Measurements from ENCODE around the gene SRPK1.

The SRPK1 gene

GRCh38 chr6:35850208-35850607, 70.7 kb downstream of the SRPK1 start:
- Histone ChIP-seq H4K20me1 (ENCODE audit: control insufficient read depth, insufficient read depth, low read depth, low read length) (no peaks in the 10 kb centered on the region), H3K4me1 (ENCODE audit: control insufficient read depth, low read length) (no peaks in the 10 kb centered on the region), H3K4me2 (ENCODE audit: low read length) (no peak overlapping the region), H3K36me3 (ENCODE audit: control insufficient read depth, low read length) (peaks cover 91% of the 10 kb centered on the region), H3K4me3 (ENCODE audit: low read length) (no peak overlapping the region), H3K9me3 (ENCODE audit: control insufficient read depth, insufficient read depth, low read length) (no peaks in the 10 kb centered on the region), H3F3A (ENCODE audit: control insufficient read depth, insufficient read depth) (no peaks in the 10 kb centered on the region), H3K27ac (ENCODE audit: low read depth, low read length) (no peak overlapping the region), H3K79me2 (ENCODE audit: control insufficient read depth, low read length) (0 out of 2 replicates have a peak, but pooled peaks cover 6% of the 10 kb centered on the region), H3K9me2 (replicated peaks; ENCODE audit: control insufficient read depth, low read length) (no peaks in the 10 kb centered on the region), H3K27me3 (ENCODE audit: control insufficient read depth, low read length) (no peaks in the 10 kb centered on the region)
- TF ChIP-seq EZH2phosphoT487 (IDR thresholded peaks at IDR 0.05; ENCODE audit: borderline replicate concordance, low read length) (no peak), CTCF (IDR thresholded peaks at IDR 0.05; ENCODE audit: low read depth, low read length, poor library complexity, severe bottlenecking) (no peak)

- Histone ChIP-seq H3K27ac (ENCODE audit: low read depth, low read length) (no peak overlapping the region), H3K27me3 (ENCODE audit: control insufficient read depth, low read length) (no peaks in the 10 kb centered on the region), H3K4me2 (ENCODE audit: low read length) (no peak overlapping the region), H3K9me3 (ENCODE audit: control insufficient read depth, insufficient read depth, low read length) (no peaks in the 10 kb centered on the region), H3K79me2 (ENCODE audit: control insufficient read depth, low read length) (0 out of 2 replicates have a peak, but pooled peaks cover 6% of the 10 kb centered on the region), H3F3A (ENCODE audit: control insufficient read depth, insufficient read depth) (no peaks in the 10 kb centered on the region), H3K36me3 (ENCODE audit: control insufficient read depth, low read length) (peaks cover 74% of the 10 kb centered on the region), H3K4me1 (ENCODE audit: control insufficient read depth, low read length) (no peaks in the 10 kb centered on the region), H3K4me3 (ENCODE audit: low read length) (no peak overlapping the region), H3K9me2 (replicated peaks; ENCODE audit: control insufficient read depth, low read length) (no peaks in the 10 kb centered on the region), H4K20me1 (ENCODE audit: control insufficient read depth, insufficient read depth, low read depth, low read length) (no peaks in the 10 kb centered on the region)
- no peak for TF ChIP-seq CTCF (IDR thresholded peaks at IDR 0.05; ENCODE audit: low read depth, low read length, poor library complexity, severe bottlenecking)
- TF ChIP-seq EZH2phosphoT487 (IDR thresholded peaks at IDR 0.05; ENCODE audit: borderline replicate concordance, low read length) = no peak
Measured at GRCh38 chr6:35844290-35844689, 76.6 kb downstream of the SRPK1 start.

GRCh38 chr6:35842381-35842780, 78.5 kb downstream of the SRPK1 start:
- H3K36me3 ChIP-seq (ENCODE audit: control insufficient read depth, low read length) = peaks cover 73% of the 10 kb centered on the region
- no peaks in the 10 kb centered on the region for H3F3A ChIP-seq (ENCODE audit: control insufficient read depth, insufficient read depth)
- H3K27me3 ChIP-seq (ENCODE audit: control insufficient read depth, low read length) = no peaks in the 10 kb centered on the region
- no peaks in the 10 kb centered on the region for H3K4me1 ChIP-seq (ENCODE audit: control insufficient read depth, low read length)
- H3K4me2 ChIP-seq (ENCODE audit: low read length) = no peak overlapping the region
- no peak overlapping the region for H3K27ac ChIP-seq (ENCODE audit: low read depth, low read length)
- TF ChIP-seq EZH2phosphoT487 (IDR thresholded peaks at IDR 0.05; ENCODE audit: borderline replicate concordance, low read length) = no peak
- no peak for TF ChIP-seq CTCF (IDR thresholded peaks at IDR 0.05; ENCODE audit: low read depth, low read length, poor library complexity, severe bottlenecking)
- H3K4me3 ChIP-seq (ENCODE audit: low read length) = no peak overlapping the region
- H3K9me2 ChIP-seq (replicated peaks; ENCODE audit: control insufficient read depth, low read length) = no peaks in the 10 kb centered on the region
- H3K9me3 ChIP-seq (ENCODE audit: control insufficient read depth, insufficient read depth, low read length) = no peaks in the 10 kb centered on the region
- H4K20me1 ChIP-seq (ENCODE audit: control insufficient read depth, insufficient read depth, low read depth, low read length) = no peaks in the 10 kb centered on the region
- H3K79me2 ChIP-seq (ENCODE audit: control insufficient read depth, low read length) = no peaks in the 10 kb centered on the region

All from DOHH2 (cell line).